GM19467 (cell line): ENCODE results near the gene NDEL1.
"Not testable (repeated sequence)": the region's sequence is repeated elsewhere in the genome, so short reads cannot be mapped to it uniquely, and the experiment has no call there.

Experiments used
- ATAC-seq: cut with Tn5 transposase; IDR thresholded peaks from one replicate; pipeline ENCODE4 v1.9.1; 2021; ENCODE audit warnings: mild to moderate bottlenecking, moderate library complexity; ENCODE audit not compliant: unreplicated experiment

The NDEL1 gene

DNA sequence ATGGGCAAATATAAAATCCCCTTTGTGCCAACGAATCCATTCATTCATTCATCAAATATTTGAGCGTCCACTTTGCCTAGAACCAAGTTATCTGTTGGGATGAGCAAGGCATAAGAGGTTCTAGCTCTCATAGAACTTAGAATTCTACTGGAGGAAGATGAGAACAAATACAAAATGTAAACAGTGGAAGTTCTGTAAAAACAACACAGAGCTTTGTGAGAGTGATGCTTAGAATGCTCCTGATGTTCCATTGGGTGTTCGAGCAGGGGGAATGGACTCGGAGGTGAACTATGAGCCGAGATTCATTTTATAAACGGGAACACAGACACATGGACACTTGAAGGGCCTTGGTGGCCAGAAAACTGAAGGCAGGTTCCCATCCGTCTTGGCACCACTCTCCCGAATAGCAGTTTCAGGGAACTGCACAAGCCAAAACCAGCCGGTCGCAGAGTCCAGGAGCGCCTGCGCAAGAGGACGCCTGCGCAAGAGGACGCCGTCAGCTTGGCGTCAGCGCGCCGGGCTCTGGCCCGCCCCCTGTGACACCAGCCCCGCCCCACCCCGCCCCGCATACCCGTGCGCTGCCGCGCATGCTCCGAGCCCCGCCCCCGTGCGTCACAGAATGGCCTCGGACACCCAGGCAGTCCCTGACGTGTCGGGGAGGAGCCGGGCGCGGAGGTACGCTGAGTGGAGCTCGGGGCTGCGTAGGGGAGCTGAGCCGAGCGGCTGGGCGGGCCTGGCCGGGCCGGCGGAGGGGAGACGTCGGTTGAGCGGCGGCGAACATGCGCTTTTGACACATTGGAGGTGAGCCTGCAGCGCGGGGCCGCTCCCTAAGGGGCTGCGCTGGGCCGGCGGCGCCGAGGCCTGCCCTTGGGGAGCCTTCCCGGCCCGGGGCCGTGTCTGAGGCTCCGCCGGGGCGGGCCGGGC is at the start of gene NDEL1:
Gene NDEL1 (plus strand): TSS at position 640 of the 924 bp plus-strand sequence. CDS start 8,388 bp downstream, outside the sequence.
- ATAC-seq: peak; percentile 94

DNA sequence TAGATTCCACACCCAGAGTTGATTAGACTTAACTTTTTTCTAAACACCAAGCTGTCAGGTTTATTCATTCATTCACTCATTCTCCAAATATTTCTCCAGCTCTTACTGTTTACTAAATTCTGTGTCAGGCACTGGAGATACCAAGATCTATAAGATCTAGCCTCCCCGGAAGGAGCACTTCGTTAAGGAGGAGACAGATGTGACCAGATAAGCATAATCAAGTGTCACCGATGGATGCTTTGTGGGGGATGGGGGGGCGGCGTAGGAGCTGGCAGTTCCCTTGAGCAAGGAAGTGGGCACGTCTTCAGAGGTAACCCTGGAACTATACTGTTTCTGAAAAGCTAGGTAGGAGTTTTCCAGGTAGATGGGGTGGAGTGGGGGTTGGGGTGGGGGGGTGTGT is 48.8 kb upstream of the NDEL1 start:
- no peak for ATAC-seq

DNA sequence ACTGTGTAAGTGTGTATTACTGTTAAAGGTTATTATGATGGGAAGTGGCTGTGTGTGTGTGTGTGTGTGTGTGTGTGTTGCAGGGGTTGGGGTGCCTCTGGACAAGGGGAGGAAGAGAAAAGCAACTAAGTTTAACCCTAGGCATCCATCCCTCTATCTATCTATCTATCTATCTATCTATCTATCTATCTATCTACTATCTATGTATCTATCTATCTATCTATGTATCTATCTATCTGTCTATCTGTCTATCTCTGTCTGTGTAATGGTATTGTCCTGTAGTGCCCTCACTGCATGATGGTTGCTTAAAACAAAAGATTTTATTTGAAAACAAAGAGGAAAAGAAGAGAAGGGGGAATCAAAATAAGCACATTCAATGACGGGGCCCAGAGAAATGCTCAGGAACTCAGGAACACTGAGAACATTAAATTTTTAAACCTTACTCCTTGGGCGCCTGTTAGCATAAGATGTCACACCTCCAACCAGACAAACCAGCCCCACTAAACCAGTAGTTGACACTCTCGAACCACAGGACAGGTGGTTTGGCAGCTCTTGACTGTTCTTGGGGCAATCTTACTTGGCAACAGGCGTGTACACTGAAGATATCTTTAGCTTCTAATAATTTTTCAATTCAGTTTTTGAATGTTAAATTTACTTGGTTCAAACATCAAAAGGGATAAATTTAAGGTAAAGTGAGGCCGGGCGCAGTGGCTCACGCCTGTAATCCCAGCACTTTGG is 47.6 kb upstream of the NDEL1 start:
- no peak for ATAC-seq

DNA sequence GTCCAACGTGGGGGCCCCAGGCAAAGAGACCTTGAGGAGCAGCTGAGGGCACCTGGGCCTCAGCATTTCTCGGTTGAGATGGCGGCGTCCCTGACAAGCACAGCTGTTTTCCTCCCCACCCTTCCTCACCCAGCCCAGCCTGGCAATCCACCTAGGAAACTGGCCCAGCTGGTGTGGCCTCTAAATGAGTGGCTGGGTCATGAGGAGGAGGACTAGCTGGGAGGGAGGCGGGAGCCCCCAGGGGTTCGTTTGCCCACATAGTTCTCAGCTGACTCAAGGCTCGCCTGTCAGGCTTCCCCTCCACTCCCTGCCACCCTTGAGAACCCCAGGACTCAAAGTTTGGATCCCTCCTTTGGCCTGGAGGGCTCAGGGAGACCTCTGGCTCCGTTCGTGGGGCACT is 44.0 kb upstream of the NDEL1 start:
- no peak for ATAC-seq

DNA sequence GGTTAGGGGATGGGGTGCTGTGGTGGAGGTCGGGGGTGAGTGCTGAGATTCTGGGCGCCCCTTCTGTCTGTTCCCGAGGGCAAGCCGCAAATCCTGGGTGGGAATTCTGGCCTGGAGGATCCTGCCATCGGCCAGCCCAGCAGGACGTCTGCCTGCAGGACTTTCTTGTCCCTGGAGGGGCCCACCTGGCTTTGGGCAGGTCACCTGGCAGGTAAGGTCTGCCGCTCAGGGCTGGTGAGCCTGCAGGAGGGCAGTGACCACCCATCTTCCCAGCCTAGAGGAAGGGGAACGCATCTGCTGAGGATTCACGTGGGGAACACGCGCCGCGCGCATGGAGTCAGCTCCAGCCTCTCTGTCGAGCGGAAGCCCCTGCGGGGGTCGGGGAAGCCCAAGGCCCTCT is 43.4 kb upstream of the NDEL1 start:
- ATAC-seq: no peak

GRCh38 chr17:8392674-8393469 is 42.8 kb upstream of the NDEL1 start:
- ATAC-seq: no peak

DNA sequence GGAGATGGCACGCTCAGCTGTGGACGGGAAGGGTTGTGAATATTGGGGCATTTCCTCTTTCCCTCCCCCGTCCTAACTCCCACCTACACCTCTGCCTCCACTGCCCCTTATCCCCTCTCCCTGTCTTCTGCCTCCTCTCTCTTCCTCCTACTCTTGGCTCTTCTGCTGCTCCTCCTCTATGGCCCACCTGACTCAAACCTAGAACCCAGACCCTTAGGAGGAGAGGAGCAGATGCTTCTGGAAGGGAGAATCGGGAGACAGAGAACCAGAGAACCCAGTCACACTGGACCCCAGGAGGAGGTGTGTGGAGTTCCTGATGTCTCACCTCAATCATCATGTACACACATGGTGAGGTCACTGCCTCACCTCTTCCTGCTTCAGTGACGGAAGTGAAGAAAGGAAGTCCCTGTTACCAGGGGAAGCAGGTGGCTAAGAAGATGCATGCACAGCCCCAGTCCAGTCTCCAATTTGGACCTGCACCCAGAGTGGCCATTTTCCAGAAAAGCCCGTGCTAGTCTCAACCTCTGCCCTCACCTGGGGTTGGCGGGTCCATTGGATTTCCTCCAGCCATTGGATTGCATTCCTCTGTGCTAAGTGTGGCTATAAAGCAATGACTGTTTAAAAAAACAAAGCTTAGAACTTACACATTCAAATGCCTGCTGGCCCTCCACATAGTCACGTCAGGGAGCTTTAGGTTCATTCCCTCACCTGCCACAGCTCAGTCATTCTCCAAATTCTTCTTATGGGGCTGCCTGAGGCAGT is 42.0 kb upstream of the NDEL1 start:
- ATAC-seq: no peak

- not testable (repeated sequence) for ATAC-seq
These were observed 41.2 kb upstream of the NDEL1 start for GRCh38 chr17:8394497-8394896.

DNA sequence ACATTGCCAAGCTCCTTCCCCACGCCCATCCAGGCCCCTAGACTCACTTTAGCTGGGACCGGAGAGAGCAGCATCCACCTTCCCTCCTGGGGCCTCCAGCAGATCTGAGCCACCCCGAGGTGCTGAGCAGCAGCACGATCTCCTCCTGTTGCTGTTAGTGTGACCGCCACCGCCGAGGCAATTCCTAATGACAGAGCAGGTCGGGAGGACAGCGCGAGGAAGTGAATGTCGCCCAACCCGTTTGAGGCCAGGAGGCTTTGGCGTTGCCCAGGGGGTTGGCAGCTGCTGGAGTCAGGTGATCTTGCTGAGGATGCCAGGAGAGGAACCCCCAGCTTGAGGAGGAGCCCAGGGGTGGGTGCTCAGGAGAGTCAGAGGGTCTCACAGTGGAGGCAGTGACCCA is 38.0 kb upstream of the NDEL1 start, which contains the start of gene RNF222:
Gene RNF222 (minus strand): TSS at position 192 of the 400 bp plus-strand sequence. CDS start 4,366 bp downstream, outside the sequence.
- ATAC-seq: no peak

GRCh38 chr17:8398980-8399379 is 36.7 kb upstream of the NDEL1 start:
- ATAC-seq: no peak

DNA sequence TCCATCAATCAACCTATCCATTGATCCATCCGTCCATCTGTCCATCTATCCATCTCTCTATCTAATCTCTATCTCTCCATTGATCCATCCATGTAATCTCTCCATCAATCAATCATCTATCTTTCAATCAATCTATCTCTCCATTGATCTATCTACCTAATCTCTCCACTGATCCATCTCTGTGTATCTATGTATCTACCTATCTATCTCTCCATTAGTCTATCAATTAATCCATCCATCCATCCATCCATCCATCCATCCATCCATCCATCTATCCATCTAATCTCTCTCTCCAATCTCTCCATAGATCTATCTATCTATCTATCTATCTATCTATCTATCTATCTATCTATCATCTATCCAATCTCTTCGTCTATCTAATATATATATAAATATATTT is 34.6 kb upstream of the NDEL1 start:
- no peak for ATAC-seq

DNA sequence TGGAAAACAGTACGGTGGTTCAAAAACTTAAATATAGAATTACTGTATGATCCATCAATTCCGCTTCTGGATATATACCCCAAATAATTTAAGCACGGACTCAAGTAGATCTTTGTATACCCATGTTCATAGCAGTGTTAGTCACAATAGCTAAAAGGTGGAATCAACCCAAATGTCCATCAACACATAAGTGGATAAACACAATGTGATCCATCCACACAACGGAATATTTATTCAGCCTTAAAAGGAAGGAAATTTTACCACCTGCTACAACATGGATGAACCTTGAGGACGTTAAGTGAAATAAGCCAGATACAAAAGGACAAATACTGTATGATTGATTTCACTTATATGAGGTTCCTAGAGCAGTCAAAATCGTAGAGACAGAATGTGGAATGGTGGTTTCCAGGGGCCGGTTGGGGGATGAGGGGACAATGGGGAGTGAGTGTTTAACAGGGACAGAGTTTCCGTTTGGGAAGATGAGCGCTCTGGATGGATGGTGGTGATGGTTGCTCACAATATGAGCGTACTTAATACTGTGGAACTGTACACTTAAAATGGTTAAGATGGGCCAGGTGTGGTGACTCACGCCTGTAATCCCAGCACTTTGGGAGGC is 32.7 kb upstream of the NDEL1 start:
- no peak for ATAC-seq

DNA sequence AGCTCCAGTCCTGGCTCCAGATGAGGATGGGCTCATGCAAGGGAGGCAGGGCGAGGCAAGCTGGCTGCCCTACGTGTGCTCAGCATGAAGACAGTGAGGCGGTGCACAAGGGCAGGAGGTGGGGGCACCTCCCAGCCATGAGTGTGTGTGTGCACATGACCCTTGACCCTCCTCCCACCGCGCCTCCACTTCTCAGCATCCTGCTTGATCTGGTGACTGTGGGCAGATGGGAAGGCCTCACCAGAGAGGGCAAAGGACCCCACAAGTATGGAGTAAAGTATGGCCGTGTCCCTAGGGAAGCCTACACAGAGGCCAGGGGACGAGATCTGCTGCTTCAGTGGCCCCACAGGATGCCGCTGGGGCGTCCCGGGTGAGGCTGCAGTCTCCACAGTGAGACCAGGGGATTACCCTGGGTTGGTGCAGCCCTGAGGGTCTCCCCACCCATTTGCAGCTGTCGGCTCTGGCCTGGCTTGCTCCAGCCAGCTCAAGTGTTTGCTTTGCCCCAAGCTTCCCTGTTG is 30.1 kb upstream of the NDEL1 start:
- ATAC-seq: no peak

- no peak for ATAC-seq
These were observed 29.5 kb upstream of the NDEL1 start for GRCh38 chr17:8406174-8406573.

DNA sequence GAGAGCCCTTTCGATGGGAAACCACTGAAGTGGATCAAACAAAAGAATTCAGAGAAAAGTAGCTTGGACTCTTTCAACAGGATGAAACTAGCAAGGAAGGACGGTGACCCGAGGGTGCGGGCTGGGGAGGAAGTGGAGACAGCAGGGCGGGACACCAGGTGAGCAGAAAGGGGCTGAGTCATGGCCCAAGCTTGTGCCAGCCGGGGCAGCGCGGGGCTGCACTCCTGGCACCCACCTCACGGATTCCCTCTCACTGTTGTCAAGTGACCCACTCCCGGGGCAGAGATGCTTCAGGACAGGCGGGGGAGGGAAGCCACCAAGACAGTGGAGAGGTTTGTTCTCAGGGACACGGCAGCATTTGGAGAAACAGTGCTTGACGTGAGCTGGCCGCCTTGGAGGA is 27.3 kb upstream of the NDEL1 start:
- no peak for ATAC-seq

DNA sequence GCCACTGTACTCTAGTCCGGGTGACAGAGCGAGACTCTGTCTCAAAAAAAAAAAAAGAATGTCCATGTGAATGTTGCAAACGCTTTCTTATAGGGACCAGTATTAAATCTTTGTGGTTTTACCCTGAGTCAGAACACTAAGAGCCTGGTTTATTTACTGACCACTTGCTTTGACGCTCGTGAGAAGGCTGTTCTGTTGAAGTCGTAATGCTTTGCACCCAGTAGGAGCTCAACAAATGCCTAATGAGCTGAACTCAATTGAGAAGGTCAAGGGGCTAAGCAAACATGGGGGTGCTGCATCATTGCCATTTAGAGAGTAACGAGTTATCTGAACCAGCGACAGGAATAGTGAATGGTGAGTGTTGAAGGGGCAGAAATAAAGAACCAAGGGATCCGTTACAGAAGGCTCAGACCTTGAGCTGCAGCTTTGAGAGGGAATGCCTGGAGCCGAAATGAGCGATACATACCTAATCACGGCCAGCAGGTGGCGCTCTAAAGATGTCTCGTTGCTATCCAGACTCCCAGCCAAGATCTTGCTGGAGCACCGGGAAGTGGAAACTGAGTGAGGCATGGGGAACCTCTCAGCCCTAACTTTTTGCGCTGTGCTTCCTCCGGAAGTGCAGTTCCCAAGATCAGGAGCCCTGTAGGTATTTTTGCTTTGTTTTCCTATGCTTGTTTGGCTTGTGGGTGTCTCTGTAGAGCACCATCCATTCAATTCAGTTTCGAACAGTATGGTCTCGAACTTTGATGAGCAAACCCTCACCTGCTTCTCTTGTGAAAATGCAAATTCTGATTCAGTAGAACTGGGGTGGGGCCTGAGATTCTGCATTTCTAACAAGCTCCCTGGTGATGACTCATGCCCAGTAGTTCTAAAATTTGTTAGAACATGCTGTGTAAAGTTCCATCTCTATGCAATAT is 25.5 kb upstream of the NDEL1 start:
- ATAC-seq: no peak

DNA sequence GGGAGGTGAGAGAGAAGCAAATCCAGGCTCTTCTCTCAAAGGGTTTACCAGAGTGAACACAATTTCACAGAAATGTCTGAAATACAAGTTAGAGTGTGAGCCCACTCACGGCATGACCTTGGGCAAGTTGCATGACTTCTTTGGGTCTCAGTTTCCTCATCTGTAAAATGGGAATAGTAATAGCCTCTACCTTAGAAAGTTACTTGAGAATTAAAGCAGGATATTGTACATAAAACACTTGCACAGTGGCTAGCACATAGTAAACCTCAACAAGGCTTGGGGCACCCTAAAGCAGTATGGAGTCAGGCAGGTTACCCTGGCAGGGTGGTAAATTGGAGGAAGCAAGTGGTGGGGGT is 24.8 kb upstream of the NDEL1 start:
- no peak for ATAC-seq

- no peak for ATAC-seq
These were observed 23.6 kb upstream of the NDEL1 start for GRCh38 chr17:8412089-8412488.

DNA sequence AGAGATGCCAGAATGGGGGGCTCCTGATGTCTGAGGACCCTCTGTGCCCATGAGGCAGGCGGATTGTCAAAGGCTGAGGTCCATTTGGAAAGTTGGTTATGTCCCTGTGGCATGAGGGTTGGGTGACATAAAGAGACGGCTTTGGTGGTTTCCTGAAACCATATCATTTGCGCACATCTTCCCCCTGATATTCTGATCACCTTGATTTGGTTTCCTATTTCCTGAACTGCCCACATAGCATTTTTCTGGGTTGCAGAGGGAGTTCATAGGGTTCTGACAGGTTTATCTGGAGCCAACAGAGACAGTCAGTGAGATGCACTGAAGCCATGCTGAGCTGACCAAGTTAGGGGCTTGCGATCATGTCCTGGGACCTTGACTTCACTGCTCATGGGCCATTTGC is 22.4 kb upstream of the NDEL1 start:
- ATAC-seq: no peak
